Measurements from ENCODE around the gene PRICKLE1. TPM values are rescaled to one million over a fixed set of nuclear protein-coding genes. Genes with fewer than 3 reads are reported as not detected.

The PRICKLE1 gene
- total RNA-seq (2014; rRNA removed; shearing (Covaris generic)): 4.1 and 77.2 TPM in 2 replicates

DNA sequence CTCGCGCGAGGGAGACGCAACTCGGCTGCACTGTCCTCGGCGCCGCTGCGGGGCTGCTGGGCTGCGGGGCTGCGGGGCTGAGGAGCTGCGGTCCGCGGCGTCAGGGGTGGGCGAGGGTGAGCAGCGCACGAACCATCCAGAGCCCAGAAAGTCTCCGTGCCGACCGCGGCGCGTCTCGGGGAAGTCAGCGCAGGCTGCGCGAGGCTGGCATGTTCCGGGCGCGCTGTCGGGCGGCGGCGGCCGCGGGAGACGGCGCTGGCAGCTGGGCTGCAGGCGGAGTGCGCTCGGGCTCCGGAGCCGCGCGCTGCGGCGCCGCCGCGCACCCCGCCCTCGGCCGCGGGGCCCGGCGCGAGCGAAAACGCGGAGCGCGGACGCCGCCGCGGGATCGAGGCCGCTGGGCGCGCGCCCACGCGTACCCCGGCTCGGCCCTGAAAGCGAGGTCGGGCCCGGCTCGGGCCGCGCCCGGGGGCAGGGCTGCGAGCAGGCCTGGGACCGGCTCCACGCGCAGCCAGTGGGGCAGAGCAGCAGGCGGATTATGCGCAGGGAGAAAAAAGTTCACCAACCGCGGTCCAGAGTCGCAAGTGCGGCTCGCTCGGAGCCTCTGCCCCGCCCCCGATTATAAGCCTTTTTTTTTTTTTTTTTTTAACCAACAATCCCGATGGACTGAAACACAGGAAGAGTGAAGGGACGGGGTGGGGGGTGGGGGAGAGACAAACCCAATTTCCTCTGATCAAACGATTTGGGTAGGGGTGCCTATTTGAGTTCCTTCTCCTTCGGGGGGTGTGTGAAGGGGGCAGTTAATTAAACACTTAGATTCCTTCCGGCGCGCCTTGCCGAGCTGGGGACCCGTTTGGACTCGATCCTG, at the start of gene PRICKLE1:
Gene PRICKLE1 (minus strand): TSS at position 282 of the 865 bp plus-strand sequence. CDS start 117,230 bp downstream, outside the sequence.
- DNase-seq (ENCODE audit: low spot score): peak; percentile 6

DNA sequence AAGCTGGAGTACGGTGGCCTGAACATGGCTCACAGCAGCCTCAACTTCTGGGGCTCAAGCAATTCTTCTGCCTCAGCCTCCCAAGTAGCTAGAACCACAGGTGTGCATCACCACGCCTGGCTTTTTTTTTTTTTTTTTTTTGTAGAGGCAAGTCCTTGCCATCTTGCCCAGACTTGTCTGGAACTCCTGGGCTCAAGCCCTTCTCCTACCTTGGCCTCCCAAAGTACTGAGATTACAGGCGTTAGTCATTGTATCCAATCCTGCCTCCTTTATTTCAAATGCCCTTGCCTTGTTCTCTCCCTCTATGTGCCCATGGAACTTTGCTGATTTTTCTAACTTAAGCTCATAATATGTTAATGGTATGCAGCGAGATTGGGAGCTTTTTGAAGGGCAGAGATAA, 49.2 kb upstream of the PRICKLE1 start:
- no peak for DNase-seq (ENCODE audit: low spot score)

DNA sequence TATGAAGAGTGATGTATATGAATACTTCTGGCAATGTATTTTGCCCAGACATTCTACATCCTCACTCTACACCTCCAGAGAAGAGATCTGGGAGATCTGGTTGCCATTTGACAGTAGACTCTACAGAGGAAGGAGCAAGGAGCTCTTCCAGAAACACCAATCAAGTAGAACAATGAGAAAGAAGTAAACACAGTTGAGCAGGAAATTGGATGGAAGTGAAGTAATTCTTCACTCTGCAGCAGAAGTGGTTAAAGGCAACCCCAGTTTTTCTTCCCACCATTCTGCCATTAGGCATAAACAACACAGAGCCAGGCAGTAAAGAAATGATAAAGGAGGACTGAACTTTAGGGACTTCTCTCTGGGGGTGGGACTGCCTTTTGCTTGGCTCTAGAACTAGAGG, 48.5 kb upstream of the PRICKLE1 start:
- no peak for DNase-seq (ENCODE audit: low spot score)

DNA sequence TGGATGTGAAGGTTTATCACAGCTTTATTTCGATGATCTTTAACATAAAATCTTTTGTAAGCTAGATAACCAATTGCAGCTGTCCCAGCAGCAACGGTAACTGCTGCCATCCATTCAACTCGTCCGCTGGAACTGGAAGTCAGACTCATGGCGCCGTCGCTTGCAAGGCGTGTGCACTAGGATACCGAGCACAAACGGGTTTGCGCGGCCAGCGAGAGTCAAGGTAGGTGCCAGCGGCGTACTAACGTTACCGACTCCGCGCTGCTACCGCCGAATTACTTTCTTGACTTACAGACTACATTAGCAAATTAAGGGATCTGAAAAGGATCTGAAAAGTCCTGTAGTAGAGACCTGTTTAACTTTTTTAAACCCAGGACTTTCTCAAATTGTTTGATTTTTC, 47.4 kb upstream of the PRICKLE1 start:
- no peak for DNase-seq (ENCODE audit: low spot score)

DNA sequence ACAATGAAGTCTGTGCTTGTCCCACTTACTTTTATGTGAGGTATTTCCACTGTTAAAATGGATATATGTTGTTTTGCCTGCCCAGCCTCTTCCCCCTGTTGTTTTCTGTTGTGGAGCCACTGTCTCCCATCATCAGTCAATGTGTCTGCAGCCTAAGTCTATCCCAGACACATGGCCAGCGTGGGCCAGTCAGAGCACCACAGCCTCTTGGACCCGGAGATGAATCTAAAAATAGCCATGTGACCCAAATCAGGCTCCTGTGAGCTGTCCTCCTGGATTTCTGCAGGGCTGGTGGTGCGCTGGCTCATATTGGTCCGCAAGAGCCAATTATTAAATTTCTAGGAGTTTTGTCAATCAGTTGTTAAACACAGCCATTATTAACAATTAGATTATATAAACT, 44.0 kb upstream of the PRICKLE1 start:
- DNase-seq (ENCODE audit: low spot score): no peak

DNA sequence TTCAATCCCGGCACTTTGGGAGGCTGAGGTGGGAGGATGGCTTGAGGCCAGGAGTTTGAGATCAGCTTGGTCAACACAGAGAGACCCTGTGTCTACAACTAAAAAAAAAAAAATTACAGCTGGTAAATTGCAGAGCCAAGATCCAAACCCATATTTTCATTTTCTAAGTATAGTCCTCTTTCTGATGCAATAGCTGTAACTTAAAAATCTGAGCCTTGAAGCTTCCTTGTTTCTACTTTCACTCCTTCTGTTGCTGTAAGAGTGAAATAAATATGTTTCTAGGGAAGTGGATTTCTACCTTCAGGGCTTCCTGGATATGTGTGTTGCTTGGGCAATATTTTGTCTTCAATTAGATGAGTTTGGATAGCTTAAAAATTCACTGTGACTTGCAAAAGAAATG, 42.0 kb upstream of the PRICKLE1 start:
- no peak for DNase-seq (ENCODE audit: low spot score)

DNA sequence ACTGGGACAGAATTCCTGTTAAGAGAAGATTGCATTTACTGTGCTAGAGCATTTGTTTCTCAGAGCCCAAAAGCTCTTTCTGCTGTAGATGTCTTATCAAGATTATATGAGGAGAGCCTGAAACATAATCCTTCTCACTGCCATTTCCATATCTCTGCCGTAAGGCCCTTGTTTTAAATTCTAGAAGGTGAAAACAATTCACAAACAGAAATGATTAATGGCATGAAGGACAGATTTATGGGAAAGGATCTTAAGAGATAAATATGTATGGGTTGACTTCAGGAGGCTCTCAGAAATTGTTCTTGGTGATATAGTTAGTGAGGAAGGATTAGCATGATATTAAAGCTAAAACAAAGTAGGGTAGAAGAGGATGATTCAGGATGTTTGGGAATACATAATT, 40.8 kb upstream of the PRICKLE1 start:
- no peak for DNase-seq (ENCODE audit: low spot score)

DNA sequence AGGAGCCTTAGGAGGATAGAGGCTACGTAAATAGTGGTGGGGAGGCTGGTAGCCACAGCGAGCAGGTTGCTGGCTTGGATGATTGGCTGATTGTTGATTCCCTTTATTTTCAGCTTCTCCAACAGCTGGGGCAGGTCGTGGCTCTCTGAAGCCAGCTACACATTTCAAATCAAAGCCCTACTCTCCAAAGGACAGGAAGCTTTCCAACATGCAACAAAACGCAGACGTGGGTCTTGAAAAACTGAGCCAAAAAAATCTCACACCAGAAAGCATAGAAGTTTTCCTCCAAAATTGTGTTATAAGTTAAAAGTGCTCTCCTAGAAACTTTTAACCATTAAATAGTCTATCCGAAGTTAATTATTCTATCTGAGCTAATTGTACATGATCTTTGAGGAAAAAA, 37.6 kb upstream of the PRICKLE1 start:
- DNase-seq (ENCODE audit: low spot score): no peak

DNA sequence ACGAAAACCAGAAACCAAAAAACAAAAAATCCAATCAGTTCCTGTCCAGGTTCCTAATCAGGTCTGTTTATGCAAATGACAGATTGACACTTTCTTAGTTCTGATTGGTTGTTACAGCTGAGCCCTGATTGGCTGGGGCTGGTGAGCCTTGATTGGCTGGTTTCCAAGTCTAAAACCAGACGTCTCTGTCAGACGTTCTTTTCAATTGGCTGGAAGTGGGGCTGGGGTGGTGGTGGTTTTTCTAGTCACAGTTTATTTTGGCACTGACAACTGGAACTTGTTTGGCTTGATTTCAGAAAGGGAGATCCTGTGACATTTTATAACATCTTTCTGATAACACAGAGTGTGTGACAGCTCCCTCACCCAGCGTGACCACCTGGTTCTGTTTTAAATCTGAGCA, 36.1 kb upstream of the PRICKLE1 start:
- no peak for DNase-seq (ENCODE audit: low spot score)

DNA sequence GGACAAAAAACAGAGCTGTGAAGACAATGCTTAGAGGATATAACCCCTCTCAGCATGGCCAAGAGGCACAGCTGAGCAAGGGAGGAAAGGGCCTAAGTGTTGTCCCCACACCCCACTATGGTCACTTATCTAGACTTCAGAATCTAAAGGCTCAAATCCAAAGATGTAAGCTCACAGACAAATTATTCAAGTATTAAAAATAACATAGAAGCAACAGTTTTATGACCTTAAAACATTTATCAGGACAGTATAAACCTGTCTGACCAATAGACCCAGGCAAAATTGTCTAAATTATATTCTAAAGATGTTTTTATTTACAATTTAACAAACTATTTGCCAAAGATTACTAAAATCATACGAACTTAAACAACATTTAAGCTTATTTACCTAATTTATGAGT, 28.1 kb upstream of the PRICKLE1 start:
- DNase-seq (ENCODE audit: low spot score): peak; percentile 1

DNA sequence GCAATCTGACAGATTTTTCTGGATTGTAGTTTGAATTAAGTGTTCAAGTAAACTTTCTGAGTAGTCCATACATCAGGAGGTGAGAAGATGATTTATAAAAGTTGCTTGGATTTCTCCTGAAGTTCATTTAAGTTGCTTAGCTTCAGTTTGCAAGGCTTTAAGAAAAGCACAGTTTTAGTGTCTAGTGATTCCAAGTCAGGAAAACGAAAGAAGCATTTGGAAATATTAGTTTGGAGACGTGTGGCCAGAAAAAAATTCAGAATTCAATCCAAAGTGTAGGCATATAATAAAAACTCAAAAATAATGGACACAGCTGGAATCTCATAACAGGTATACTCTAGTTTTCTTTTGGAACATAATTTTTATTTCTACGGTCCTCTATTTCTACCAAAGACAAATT, 25.5 kb upstream of the PRICKLE1 start:
- DNase-seq (ENCODE audit: low spot score): no peak

DNA sequence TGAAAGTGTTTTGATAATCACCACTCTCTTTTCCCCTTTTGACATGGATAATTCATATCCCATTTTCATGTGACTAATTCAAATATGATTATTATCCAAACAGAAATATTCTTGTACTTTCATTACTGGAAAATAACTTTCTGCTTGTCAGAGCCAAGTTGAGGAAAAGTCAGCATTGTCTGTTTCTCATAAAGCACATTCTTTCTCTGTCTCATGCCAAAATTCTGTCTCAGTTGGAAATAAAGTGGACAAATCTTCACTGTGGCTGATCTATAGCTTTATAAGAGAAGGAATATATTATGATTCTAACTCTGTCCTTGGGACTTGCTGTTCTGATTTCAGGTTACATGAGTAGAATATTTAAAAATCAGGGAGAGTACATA, 22.7 kb upstream of the PRICKLE1 start:
- no peak for DNase-seq (ENCODE audit: low spot score)

DNA sequence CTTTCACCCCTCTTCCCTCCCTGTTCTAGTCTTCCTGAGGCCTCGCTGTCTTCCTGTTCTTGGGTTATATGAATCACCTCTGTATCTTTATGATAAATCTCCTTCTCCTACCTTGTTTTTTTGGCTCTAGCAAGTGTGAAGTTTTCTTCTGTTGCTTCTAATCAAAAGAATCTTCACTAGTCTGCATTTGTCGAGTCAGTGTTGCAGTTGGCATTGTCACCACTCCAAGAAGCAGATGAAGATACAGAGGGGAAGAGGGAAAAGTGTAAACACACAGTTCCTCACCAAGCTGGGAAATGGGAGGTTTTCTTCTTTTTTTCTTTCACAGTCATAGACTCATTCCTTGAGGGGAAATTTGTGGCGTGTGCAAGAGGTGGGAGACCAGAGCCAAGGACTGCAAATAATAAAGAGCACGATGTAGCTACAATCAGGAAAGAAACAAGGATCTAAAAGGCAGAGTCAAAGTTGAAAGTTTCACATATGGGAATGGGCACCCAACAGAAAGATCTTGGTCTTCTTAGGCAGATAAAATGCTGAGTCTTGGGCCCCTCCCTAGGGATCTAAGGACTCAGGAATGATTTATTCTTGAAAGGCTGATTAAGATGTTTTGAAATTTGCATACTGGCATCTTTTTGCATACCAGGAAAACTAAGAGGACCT, 22.2 kb upstream of the PRICKLE1 start:
- no peak for DNase-seq (ENCODE audit: low spot score)

DNA sequence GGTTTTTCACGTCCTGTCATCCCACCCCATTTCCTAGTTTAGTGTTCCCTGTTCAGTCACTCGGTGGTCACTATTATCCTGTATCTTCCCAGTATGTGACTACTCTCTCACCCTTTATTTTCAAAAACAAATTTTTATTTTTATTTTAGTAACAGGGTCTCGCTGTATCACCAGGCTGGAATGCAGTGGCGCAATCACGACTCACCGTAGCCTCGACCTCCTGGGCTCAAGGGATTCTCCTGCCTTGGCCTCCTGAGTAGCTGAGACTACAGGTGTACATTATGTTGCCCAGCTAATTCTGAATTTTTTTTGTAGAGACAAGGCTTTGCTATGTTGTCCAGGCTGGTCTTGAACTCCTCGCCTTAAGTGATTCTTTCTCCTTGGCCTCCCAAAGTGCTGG, 20.1 kb upstream of the PRICKLE1 start:
- peak; percentile 8 for DNase-seq (ENCODE audit: low spot score)

DNA sequence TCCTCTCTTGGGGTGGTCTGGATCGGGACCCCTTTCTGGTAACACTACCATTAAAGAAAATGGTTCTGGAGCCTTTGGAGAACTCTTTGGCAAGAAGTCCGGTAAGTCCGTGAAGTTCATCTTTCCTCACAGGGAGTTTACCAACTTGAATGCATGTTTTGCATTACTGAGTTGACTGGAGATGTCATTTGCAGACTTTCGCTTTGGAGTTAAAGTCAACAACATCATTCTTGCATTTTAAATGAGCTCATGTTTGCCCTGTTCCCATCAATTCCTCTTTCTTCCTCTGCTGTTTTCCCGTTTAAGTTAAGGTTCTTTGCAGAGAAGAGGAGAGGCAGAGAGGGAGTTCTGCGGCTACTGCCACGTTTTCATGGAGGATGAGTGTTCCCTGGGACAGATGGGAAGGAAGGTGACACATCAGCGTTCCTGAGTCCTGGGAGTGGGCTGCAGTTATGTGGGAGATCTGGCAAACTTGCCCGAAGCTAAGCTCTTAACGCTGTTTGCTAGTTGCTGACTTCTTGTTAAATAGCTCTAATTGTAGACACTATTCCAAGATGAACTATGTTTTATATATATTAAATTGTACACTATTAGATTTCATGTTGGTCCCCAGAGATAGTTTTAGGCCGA, 18.8 kb upstream of the PRICKLE1 start:
- no peak for DNase-seq (ENCODE audit: low spot score)

DNA sequence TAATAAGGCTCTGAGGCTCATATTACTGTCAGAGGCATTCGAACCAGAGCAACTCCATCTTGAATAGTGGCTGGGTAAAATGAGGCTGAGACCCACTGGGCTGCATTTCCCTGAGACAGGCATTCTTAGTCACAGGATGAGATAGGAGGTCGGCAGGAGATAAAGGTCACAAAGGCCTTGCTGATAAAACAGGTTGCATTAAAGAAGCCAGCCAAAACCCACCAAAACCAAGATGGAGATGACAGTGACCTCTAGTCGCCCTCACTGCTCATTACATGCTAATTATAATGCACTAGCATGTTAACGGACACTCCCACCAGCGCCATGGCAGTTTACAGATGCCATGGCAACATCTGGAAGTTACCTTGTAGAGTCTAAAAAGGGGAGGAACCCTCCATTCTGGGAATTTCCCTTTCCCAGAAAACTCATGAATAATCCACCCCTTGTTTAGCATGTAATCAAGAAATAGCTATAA, 18.1 kb upstream of the PRICKLE1 start:
- no peak for DNase-seq (ENCODE audit: low spot score)

DNA sequence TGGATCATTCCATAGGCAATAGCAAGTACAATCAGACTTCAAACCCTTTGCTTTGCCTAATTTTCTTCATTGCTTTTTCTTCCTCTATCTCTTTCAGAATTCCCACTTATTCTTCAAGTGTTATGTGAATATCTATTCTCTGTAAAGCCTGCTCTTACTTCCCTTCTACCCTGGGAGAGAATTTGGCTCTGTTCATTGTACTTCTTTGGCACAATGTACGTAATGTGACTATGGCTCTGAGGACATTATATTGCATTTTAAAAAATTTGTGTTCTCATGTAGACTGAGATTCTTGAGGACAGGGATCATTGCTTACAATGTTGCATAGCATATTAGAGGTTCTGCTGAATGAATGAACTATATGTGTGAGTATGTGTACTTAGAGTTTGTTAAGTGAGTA, 16.9 kb upstream of the PRICKLE1 start:
- DNase-seq (ENCODE audit: low spot score): no peak

DNA sequence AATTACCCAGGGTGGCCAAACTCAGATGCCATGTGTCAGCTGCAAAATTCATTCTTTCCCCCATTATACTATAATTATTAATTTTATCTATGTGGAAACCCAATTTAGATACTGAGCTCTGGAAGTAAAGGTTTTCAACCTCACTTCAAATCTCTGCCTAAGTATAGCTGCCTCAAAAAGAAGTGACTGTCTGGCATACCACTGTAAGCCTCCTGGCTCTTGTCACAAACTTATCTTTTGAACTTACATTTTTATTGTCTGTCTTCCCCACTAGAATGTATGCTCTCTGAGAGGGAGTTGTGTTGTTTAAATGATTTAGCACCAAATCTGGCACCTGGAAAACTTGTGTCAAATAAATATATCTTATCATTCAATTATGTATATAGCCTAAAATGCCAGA, 16.1 kb upstream of the PRICKLE1 start:
- DNase-seq (ENCODE audit: low spot score): no peak

DNA sequence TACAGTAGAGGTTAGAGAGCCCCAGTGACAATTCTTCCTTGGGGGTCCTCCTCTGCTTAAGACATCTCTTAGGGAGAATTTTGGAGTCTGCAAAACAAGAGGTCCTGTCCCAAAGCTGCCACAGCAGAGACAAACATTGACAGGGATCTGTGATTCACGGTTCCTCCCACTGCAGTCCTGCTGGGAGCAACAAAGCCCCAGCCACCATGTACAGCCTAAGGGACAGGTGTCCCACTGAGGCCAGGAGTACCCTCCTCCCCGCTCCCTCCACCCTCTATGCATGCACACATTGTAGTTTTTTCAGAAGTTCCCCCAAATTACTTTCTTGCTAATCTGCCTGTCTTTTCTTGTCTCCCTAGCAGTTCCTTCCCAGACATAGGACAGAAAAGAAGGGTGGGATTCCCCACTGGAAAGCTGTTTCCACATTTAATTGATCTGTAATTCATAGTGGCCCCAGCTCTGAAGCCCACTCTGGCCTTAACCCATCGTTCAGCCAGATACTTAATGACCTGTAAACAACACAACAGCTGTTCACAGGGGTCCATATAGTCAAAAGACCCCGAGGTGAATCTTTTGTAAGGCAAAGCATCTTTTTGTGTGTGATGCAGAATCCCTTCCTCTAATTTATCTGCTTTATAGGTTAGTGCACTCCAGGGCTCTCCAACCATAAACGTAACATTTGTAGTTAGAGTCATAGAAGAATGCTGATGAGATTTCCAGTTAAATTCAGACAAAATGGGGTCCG, 13.9 kb upstream of the PRICKLE1 start:
- no peak for DNase-seq (ENCODE audit: low spot score)

DNA sequence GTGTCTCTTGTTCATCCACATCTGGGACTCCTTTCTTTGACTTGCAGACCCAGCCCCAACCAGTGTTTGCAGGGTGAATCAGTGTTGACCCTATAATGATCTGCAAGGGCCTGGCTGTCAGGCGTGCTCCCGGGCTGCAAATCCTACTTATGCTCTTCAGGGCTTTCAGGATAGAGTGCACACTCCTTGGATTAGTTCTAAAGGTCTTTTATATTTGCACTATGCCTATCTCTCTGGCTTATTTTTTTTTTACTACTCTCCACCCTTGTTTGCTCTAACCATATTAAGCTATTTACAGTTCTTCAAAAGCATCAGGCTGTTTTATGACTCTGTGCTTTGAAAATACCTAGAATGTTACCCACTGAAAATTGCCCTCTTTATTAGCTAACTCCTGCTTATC, 4.3 kb upstream of the PRICKLE1 start:
- no peak for DNase-seq (ENCODE audit: low spot score)

DNA sequence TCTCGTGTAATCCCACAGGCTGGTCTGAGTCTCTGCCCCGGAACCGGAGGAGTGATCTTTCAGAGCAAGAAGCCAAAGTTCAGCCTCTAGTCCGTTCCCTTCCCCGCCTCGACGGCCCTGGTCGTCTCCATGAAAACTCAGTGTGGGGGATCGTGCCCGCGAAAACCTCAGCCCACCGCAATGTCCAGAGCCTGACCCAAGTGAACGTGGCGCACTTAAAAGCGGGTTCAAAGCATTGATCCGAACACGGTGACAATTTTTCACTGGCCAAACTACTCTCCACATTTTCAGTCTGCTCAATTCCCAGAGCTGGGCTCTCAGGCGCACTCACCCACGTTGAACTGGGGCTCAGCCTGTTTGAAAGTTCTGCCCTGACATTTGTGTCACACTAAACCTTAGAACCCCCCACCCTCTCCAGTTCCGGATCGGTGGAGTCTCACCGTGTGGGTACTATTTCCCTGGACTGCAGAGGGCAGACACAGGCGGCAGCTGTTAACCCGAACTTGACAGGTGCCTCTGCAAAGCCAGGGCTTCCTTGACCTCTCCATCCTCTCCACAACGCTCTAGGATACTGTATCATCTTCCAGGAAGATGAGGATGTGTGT, 886 bp upstream of the PRICKLE1 start:
- peak; percentile 13 for DNase-seq (ENCODE audit: low spot score)
